Ishikawa (cell line): ENCODE measurements around the gene CNTNAP2.

ENCODE experiments used
- CREB1 ChIP-seq: IDR thresholded peaks from 2 replicates; pipeline ENCODE4 v1.6.1; 2012; ENCODE audit warnings: low read depth
- RAD21 ChIP-seq: IDR thresholded peaks from 2 replicates; pipeline ENCODE4 v1.6.1; 2012; ENCODE audit warnings: low read depth
- TEAD4 ChIP-seq: IDR thresholded peaks from 2 replicates; pipeline ENCODE4 v1.6.1; 2012
- USF1 ChIP-seq: IDR thresholded peaks from 2 replicates; pipeline ENCODE4 v1.6.1; 2012
- ZBTB7A ChIP-seq: IDR thresholded peaks from 2 replicates; pipeline ENCODE4 v1.6.1; 2012; ENCODE audit warnings: low read depth

GRCh38 chr7:146393346-146393745 lies 276.7 kb downstream of the CNTNAP2 start:
- TF ChIP-seq CREB1 (no peak), ZBTB7A (no peak), RAD21 (no peak), USF1 (no peak), TEAD4 (no peak)
